Hepatocyte (in vitro differentiated cells): ENCODE data around the gene MIS12. TPM values are rescaled to one million over a fixed set of nuclear protein-coding genes. Genes with fewer than 3 reads are reported as not detected.

Source experiments
- DNase-seq: peaks from one replicate; pipeline ENCODE4 v3.0.0-alpha.2; 2016; ENCODE audit warnings: low spot score
- H2AFZ ChIP-seq: fragments of 200-600 bp; sonication (generic); 2 replicates; pipeline ENCODE4 v1.6.0; 2016; ENCODE audit warnings: antibody characterized with exemption, mild to moderate bottlenecking
- H3K27ac ChIP-seq: fragments of 200-600 bp; sonication (generic); 2 replicates; pipeline ENCODE4 v1.5.1; 2016; ENCODE audit warnings: mild to moderate bottlenecking
- H3K27me3 ChIP-seq: fragments of 200-600 bp; sonication (generic); 2 replicates; pipeline ENCODE4 v1.6.1; 2016
- H3K36me3 ChIP-seq: fragments of 200-600 bp; sonication (generic); replicated peaks from 2 replicates; pipeline ENCODE4 v1.5.1; 2016; ENCODE audit warnings: low read depth; ENCODE audit not compliant: insufficient read depth
- H3K4me1 ChIP-seq: fragments of 200-600 bp; sonication (generic); 2 replicates; pipeline ENCODE4 v1.5.1; 2016; ENCODE audit warnings: mild to moderate bottlenecking, moderate library complexity; ENCODE audit not compliant: insufficient read depth
- H3K4me2 ChIP-seq: fragments of 200-600 bp; sonication (generic); 2 replicates; pipeline ENCODE4 v1.6.0; 2016
- H3K4me3 ChIP-seq: fragments of 200-600 bp; sonication (generic); 2 replicates; pipeline ENCODE4 v1.5.1; 2016; ENCODE audit warnings: mild to moderate bottlenecking
- H3K79me2 ChIP-seq: fragments of 200-600 bp; sonication (generic); 2 replicates; pipeline ENCODE4 v1.6.0; 2017; ENCODE audit warnings: mild to moderate bottlenecking
- H3K9me2 ChIP-seq: fragments of 200-600 bp; sonication (generic); replicated peaks from 2 replicates; pipeline ENCODE4 v1.6.0; 2017; ENCODE audit warnings: mild to moderate bottlenecking; ENCODE audit not compliant: insufficient read depth
- H3K9me3 ChIP-seq: fragments of 200-600 bp; sonication (generic); 2 replicates; pipeline ENCODE4 v1.5.1; 2016; ENCODE audit warnings: low read depth, mild to moderate bottlenecking
- H4K20me1 ChIP-seq: fragments of 200-600 bp; sonication (generic); 2 replicates; pipeline ENCODE4 v1.6.0; 2016; ENCODE audit warnings: mild to moderate bottlenecking; ENCODE audit not compliant: insufficient read depth, poor library complexity, severe bottlenecking
- EZH2 ChIP-seq: fragments of 200-600 bp; sonication (generic); IDR thresholded peaks from 2 replicates; pipeline ENCODE4 v1.6.1; 2016; ENCODE audit warnings: antibody characterized with exemption, mild to moderate bottlenecking, borderline replicate concordance
- EZH2phosphoT487 ChIP-seq: fragments of 200-600 bp; sonication (generic); IDR thresholded peaks from one replicate; pipeline ENCODE4 v1.6.1; 2018; ENCODE audit warnings: antibody characterized with exemption, mild to moderate bottlenecking, low read depth, moderate library complexity; ENCODE audit not compliant: unreplicated experiment, severe bottlenecking
- WGBS: methylation state at CpG from one replicate; pipeline ENCODE4 v1.1.6; 2016; ENCODE audit warnings: low lambda C conversion rate; ENCODE audit errors: missing lambda C conversion rate; 5-methylcytosine and 5-hydroxymethylcytosine counted together
- polyA plus RNA-seq: library from polyadenylated mRNA; unstranded; fragments of >200 nt; fragmentation: Nextera tagmentation; extraction: Ambion mirVana; gene quantifications from 2 replicates; pipeline ENCODE4 v1.2.1, GENCODE V29; 2016
- total RNA-seq: library from RNA; depleted of rRNA; stranded (reverse); fragments of >200 nt; gene quantifications from 2 replicates; pipeline ENCODE4 v1.2.3, GENCODE V29; 2014
- TF ChIP-seq, protein P1 (sequence below): fragments of 200-600 bp; sonication (generic); IDR thresholded peaks from 2 replicates; pipeline ENCODE4 v1.5.1; 2016; ENCODE audit warnings: antibody characterized with exemption, mild to moderate bottlenecking; ENCODE audit not compliant: poor library complexity

The MIS12 gene
- total and polyA plus RNA-seq, 2 experiments from 2014 or later = 20.8 to 33.0 TPM

DNA sequence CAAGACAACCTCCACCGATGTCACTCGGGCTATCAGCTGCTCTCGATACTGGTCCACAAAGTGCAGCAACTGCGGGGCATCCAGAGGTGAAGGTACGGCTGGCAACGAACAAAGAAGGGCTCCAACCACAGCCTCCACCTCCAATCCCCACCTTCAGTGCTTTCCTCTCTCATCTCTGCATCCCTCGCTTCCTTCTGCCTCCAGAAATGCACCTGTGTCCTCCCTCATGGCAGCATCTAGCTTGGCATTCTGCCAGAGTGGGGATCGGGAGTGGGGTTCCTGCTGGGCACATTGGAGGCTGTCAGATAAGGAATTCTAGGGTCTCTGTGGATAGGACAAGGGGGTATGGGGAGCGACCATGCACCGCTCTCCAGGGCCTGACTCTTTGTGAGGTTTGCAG lies 28.6 kb downstream of the MIS12 start:
- H4K20me1 ChIP-seq = no peaks in the 10 kb centered on the region
- no peak overlapping the region for H3K4me2 ChIP-seq
- H2AFZ ChIP-seq = no peak overlapping the region
- no peak overlapping the region for H3K4me3 ChIP-seq
- H3K36me3 ChIP-seq = no peaks in the 10 kb centered on the region
- H3K4me1 ChIP-seq = no peaks in the 10 kb centered on the region
- WGBS = 92% methylated on average over 10 of the region's 10 CpGs
- H3K9me2 ChIP-seq = no peaks in the 10 kb centered on the region
- H3K9me3 ChIP-seq = no peaks in the 10 kb centered on the region
- no peak for DNase-seq
- no peak overlapping the region for H3K27ac ChIP-seq
- H3K79me2 ChIP-seq = no peaks in the 10 kb centered on the region
- TF ChIP-seq EZH2phosphoT487 (no peak), EZH2 (no peak)
- TF ChIP-seq, protein P1, sequence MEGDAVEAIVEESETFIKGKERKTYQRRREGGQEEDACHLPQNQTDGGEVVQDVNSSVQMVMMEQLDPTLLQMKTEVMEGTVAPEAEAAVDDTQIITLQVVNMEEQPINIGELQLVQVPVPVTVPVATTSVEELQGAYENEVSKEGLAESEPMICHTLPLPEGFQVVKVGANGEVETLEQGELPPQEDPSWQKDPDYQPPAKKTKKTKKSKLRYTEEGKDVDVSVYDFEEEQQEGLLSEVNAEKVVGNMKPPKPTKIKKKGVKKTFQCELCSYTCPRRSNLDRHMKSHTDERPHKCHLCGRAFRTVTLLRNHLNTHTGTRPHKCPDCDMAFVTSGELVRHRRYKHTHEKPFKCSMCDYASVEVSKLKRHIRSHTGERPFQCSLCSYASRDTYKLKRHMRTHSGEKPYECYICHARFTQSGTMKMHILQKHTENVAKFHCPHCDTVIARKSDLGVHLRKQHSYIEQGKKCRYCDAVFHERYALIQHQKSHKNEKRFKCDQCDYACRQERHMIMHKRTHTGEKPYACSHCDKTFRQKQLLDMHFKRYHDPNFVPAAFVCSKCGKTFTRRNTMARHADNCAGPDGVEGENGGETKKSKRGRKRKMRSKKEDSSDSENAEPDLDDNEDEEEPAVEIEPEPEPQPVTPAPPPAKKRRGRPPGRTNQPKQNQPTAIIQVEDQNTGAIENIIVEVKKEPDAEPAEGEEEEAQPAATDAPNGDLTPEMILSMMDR = no peak
- H3K27me3 ChIP-seq = no peaks in the 10 kb centered on the region

DNA sequence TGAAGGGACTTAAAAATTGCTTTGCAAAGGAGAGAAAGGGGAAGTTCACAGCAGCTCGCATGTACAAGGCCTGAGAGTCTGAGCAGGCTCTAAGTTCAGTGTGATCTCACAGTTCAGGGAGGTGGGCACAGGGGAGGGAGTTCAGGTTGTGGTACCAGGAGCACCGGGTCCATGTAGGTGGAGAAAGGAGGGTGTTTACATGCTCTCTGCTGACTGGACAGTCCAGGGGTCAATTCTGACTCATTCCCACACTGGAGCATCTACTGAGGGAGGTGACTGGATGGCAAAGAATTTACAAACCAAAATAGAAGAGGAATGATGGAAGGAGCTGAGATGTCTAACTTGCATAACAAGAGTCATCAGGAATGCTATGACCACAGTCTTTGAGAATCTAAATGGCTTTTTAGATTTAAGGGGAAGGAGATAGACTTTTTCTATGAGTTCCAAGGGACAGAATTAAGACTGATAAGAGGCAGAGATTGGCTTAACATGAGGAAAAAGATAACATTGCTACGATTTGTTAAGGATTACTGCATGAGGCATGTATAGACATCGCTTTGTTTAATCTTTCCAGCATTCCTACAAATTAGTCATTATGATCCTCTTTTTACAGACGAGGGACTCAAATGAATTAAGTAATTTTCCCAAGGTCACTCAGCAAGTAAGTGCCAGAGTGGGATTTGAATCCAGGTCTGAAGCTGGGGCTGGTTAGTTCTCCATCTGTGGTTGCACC lies 29.9 kb downstream of the MIS12 start:
- TF ChIP-seq, protein P1 = no peak
- TF ChIP-seq EZH2phosphoT487 (no peak), EZH2 (no peak)
- Histone ChIP-seq H4K20me1 (no peaks in the 10 kb centered on the region), H3K79me2 (no peaks in the 10 kb centered on the region), H3K4me3 (no peak overlapping the region), H3K9me3 (no peaks in the 10 kb centered on the region), H3K27ac (peak overlapping the region; percentile 83), H3K36me3 (no peaks in the 10 kb centered on the region), H3K4me2 (peak overlapping the region; percentile 12), H3K27me3 (no peaks in the 10 kb centered on the region), H2AFZ (no peak overlapping the region), H3K4me1 (no peaks in the 10 kb centered on the region), H3K9me2 (no peaks in the 10 kb centered on the region)
- DNase-seq = peak; percentile 78
- WGBS = 38% methylated on average over 5 of the region's 5 CpGs

DNA sequence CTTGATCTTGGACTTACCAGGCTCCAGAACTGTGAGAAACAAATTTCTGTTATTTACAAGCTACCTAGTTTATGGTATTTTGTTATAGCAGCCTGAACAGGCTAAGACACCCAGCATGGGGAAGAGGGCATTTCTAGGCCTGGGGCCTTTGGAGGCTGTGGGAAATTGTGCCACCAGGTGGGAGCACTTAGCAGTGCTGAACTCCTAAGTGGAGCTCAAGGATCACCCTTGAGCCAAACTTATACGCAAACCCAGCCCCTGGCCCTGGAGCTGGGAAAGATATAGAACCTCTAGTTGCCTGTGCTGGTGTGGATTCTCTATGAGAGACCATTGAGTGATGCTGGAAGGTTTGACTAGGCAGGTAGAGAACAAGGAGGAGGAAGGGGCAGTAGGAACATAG lies 36.1 kb downstream of the MIS12 start:
- no peaks in the 10 kb centered on the region for H3K9me3 ChIP-seq
- 95% methylated on average over 1 of the region's 1 CpG for WGBS
- H3K4me1 ChIP-seq = peaks cover 10% of the 10 kb centered on the region

More for the DNA sequence above, 36.1 kb downstream of the MIS12 start:
- Histone ChIP-seq H2AFZ (no peak overlapping the region), H3K27ac (no peak overlapping the region), H3K27me3 (no peaks in the 10 kb centered on the region), H3K4me3 (no peak overlapping the region), H3K36me3 (no peaks in the 10 kb centered on the region), H3K4me2 (no peak overlapping the region), H3K79me2 (no peaks in the 10 kb centered on the region), H4K20me1 (no peaks in the 10 kb centered on the region), H3K9me2 (no peaks in the 10 kb centered on the region)
- TF ChIP-seq EZH2 (no peak), EZH2phosphoT487 (no peak)
- TF ChIP-seq, protein P1 = no peak
- no peak for DNase-seq
